ENCODE measurements around the gene TPM3. TPM values are rescaled to one million over a fixed set of nuclear protein-coding genes. Genes with fewer than 3 reads are reported as not detected.
A peak's percentile ranks its signal among the peaks of the same experiment; 100 is the strongest.

Gene TPM3
- total and polyA plus RNA-seq, 9 of the 15 experiments (the other 6 are each of a cell fraction or from before 2014, with no cell fraction given): 202 to 604 (median 421) TPM

DNA sequence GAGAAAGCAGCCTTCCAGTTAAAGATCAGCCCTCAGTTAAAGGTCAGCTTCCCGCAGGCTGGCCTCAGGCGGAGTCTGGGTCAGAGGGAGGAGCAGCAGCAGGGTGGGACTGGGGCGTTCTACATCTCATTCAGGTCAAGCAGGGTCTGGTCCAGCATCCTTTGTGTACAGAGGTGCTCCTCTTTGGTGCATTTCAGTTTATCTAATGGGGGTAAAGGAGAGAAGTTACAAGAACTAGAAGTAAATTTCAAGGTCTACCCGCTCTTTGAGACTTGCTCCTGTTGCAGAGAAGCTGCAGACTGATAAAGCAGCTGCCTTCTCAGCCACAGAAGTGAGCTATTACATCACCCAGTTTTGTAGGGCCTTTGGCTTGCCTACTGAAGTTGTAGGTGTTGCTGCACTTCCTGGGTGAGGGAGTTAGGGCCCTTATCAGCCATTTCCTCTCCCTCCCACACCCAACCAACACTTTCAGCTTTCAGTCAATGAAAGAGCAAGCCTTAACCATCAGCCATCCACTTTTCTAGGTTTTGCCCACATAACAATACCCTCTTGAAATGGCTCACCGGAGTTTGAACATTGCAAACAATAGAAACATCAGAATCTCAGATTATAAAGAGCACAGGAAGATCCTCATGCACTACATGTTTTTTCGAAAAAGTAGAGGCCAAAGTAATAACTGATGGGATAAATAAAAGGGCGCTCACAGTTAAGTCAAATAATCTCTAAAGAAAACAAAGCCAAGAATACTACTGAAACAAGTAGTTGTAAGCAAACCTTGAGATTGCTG lies 34.2 kb downstream of the TPM3 start (continued):
- TF ChIP-seq, protein P1, sequence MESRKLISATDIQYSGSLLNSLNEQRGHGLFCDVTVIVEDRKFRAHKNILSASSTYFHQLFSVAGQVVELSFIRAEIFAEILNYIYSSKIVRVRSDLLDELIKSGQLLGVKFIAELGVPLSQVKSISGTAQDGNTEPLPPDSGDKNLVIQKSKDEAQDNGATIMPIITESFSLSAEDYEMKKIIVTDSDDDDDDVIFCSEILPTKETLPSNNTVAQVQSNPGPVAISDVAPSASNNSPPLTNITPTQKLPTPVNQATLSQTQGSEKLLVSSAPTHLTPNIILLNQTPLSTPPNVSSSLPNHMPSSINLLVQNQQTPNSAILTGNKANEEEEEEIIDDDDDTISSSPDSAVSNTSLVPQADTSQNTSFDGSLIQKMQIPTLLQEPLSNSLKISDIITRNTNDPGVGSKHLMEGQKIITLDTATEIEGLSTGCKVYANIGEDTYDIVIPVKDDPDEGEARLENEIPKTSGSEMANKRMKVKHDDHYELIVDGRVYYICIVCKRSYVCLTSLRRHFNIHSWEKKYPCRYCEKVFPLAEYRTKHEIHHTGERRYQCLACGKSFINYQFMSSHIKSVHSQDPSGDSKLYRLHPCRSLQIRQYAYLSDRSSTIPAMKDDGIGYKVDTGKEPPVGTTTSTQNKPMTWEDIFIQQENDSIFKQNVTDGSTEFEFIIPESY (CRISPR knock-in tag; IDR thresholded peaks at IDR 0.05): no peak
- TF ChIP-seq ZFP1 (CRISPR knock-in tag; IDR thresholded peaks at IDR 0.05): no peak
- no peak for TF ChIP-seq ARID2 (IDR thresholded peaks at IDR 0.05)
- peak; percentile 4; the same call in 1 of the 2 replicates for TF ChIP-seq CBX5 (IDR thresholded peaks at IDR 0.05; ENCODE audit: borderline replicate concordance, low read depth)
- TF ChIP-seq KLF10 (CRISPR knock-in tag; IDR thresholded peaks at IDR 0.05): no peak
- TF ChIP-seq ZNF586 (CRISPR knock-in tag; conservative IDR thresholded peaks at IDR 0.05): no peak
- no peak for TF ChIP-seq TSC22D4 (tag; IDR thresholded peaks at IDR 0.05)
- TF ChIP-seq, protein P2, sequence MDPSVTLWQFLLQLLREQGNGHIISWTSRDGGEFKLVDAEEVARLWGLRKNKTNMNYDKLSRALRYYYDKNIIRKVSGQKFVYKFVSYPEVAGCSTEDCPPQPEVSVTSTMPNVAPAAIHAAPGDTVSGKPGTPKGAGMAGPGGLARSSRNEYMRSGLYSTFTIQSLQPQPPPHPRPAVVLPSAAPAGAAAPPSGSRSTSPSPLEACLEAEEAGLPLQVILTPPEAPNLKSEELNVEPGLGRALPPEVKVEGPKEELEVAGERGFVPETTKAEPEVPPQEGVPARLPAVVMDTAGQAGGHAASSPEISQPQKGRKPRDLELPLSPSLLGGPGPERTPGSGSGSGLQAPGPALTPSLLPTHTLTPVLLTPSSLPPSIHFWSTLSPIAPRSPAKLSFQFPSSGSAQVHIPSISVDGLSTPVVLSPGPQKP (CRISPR knock-in tag; IDR thresholded peaks at IDR 0.05): no peak
- TF ChIP-seq MAZ (CRISPR knock-in tag; conservative IDR thresholded peaks at IDR 0.05 in 1 of 2, IDR thresholded peaks at IDR 0.05 in 1 of 2): peak in 1 of 2 experiments; percentile 71; a peak in 2 of 4 replicates
- TF ChIP-seq MTA1 (IDR thresholded peaks at IDR 0.05; ENCODE audit: borderline replicate concordance): peak; percentile 62; the same call in 1 of the 2 replicates
- TF ChIP-seq MIER1 (IDR thresholded peaks at IDR 0.05; ENCODE audit: low read depth): no peak
- peak; percentile 94 for TF ChIP-seq NBN (IDR thresholded peaks at IDR 0.05; ENCODE audit: low read depth)
- TF ChIP-seq, protein P3, sequence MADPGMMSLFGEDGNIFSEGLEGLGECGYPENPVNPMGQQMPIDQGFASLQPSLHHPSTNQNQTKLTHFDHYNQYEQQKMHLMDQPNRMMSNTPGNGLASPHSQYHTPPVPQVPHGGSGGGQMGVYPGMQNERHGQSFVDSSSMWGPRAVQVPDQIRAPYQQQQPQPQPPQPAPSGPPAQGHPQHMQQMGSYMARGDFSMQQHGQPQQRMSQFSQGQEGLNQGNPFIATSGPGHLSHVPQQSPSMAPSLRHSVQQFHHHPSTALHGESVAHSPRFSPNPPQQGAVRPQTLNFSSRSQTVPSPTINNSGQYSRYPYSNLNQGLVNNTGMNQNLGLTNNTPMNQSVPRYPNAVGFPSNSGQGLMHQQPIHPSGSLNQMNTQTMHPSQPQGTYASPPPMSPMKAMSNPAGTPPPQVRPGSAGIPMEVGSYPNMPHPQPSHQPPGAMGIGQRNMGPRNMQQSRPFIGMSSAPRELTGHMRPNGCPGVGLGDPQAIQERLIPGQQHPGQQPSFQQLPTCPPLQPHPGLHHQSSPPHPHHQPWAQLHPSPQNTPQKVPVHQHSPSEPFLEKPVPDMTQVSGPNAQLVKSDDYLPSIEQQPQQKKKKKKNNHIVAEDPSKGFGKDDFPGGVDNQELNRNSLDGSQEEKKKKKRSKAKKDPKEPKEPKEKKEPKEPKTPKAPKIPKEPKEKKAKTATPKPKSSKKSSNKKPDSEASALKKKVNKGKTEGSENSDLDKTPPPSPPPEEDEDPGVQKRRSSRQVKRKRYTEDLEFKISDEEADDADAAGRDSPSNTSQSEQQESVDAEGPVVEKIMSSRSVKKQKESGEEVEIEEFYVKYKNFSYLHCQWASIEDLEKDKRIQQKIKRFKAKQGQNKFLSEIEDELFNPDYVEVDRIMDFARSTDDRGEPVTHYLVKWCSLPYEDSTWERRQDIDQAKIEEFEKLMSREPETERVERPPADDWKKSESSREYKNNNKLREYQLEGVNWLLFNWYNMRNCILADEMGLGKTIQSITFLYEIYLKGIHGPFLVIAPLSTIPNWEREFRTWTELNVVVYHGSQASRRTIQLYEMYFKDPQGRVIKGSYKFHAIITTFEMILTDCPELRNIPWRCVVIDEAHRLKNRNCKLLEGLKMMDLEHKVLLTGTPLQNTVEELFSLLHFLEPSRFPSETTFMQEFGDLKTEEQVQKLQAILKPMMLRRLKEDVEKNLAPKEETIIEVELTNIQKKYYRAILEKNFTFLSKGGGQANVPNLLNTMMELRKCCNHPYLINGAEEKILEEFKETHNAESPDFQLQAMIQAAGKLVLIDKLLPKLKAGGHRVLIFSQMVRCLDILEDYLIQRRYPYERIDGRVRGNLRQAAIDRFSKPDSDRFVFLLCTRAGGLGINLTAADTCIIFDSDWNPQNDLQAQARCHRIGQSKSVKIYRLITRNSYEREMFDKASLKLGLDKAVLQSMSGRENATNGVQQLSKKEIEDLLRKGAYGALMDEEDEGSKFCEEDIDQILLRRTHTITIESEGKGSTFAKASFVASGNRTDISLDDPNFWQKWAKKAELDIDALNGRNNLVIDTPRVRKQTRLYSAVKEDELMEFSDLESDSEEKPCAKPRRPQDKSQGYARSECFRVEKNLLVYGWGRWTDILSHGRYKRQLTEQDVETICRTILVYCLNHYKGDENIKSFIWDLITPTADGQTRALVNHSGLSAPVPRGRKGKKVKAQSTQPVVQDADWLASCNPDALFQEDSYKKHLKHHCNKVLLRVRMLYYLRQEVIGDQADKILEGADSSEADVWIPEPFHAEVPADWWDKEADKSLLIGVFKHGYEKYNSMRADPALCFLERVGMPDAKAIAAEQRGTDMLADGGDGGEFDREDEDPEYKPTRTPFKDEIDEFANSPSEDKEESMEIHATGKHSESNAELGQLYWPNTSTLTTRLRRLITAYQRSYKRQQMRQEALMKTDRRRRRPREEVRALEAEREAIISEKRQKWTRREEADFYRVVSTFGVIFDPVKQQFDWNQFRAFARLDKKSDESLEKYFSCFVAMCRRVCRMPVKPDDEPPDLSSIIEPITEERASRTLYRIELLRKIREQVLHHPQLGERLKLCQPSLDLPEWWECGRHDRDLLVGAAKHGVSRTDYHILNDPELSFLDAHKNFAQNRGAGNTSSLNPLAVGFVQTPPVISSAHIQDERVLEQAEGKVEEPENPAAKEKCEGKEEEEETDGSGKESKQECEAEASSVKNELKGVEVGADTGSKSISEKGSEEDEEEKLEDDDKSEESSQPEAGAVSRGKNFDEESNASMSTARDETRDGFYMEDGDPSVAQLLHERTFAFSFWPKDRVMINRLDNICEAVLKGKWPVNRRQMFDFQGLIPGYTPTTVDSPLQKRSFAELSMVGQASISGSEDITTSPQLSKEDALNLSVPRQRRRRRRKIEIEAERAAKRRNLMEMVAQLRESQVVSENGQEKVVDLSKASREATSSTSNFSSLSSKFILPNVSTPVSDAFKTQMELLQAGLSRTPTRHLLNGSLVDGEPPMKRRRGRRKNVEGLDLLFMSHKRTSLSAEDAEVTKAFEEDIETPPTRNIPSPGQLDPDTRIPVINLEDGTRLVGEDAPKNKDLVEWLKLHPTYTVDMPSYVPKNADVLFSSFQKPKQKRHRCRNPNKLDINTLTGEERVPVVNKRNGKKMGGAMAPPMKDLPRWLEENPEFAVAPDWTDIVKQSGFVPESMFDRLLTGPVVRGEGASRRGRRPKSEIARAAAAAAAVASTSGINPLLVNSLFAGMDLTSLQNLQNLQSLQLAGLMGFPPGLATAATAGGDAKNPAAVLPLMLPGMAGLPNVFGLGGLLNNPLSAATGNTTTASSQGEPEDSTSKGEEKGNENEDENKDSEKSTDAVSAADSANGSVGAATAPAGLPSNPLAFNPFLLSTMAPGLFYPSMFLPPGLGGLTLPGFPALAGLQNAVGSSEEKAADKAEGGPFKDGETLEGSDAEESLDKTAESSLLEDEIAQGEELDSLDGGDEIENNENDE (IDR thresholded peaks at IDR 0.05; ENCODE audit: low read depth, low read length): no peak
- no peak for TF ChIP-seq MAFK (IDR thresholded peaks at IDR 0.05; ENCODE audit: low read length)

All from K562 (cell line).